HepG2 (cell line): ENCODE data around the gene SOCS1. TPM values are rescaled to one million over a fixed set of nuclear protein-coding genes. Genes with fewer than 3 reads are reported as not detected.
A peak's percentile ranks its signal among the peaks of the same experiment; 100 is the strongest.

Source experiments
- HNF4G ChIP-seq, 2 experiments: sonication (generic) in 1 of 2; formaldehyde crosslinking in 1 of 2; IDR thresholded peaks; 2 replicates each; pipeline versions ENCODE4 v1.4.0 to v1.6.1; 2011 to 2020; ENCODE audit warnings: borderline replicate concordance in 2 of 2, low read depth in 2 of 2, mild to moderate bottlenecking in 2 of 2, low read length in 1 of 2, missing genetic modification reagents in 1 of 2, moderate library complexity in 1 of 2
- HNRNPLL ChIP-seq: fragments of 200-400 bp; formaldehyde crosslinking; IDR thresholded peaks from 2 replicates; pipeline ENCODE4 v1.6.1; 2017; ENCODE audit warnings: mild to moderate bottlenecking, low read depth, low read length; ENCODE audit not compliant: poor library complexity, severe bottlenecking
- MEIS2 ChIP-seq: sonication (generic); formaldehyde crosslinking; IDR thresholded peaks from 2 replicates; pipeline ENCODE4 v1.9.0; 2021; ENCODE audit warnings: mild to moderate bottlenecking, missing genetic modification reagents
- NBN ChIP-seq: fragments of 450-650 bp; conservative IDR thresholded peaks from 2 replicates; pipeline ENCODE4 v1.6.1; 2017
- NR2C2 ChIP-seq: sonication (generic); formaldehyde crosslinking; IDR thresholded peaks from 2 replicates; pipeline ENCODE4 v1.4.0; 2020; ENCODE audit warnings: missing genetic modification reagents, mild to moderate bottlenecking, moderate library complexity, borderline replicate concordance
- PHF20 ChIP-seq: sonication (generic); formaldehyde crosslinking; IDR thresholded peaks from 2 replicates; pipeline ENCODE4 v1.5.0; 2020; ENCODE audit warnings: mild to moderate bottlenecking, missing genetic modification reagents
- TBP ChIP-seq: sonication (generic); formaldehyde crosslinking; IDR thresholded peaks from 2 replicates; pipeline ENCODE4 v1.5.0; 2020; ENCODE audit warnings: missing genetic modification reagents
- ZBTB3 ChIP-seq: sonication (generic); formaldehyde crosslinking; IDR thresholded peaks from 2 replicates; pipeline ENCODE4 v1.4.0; 2020; ENCODE audit warnings: low read depth, mild to moderate bottlenecking, moderate library complexity, missing genetic modification reagents, borderline replicate concordance
- ZNF331 ChIP-seq: sonication (generic); formaldehyde crosslinking; IDR thresholded peaks from 2 replicates; pipeline ENCODE4 v1.4.0; 2020; ENCODE audit warnings: missing genetic modification reagents
- ZNF33B ChIP-seq: sonication (generic); formaldehyde crosslinking; IDR thresholded peaks from 2 replicates; pipeline ENCODE4 v1.5.1; 2020; ENCODE audit warnings: mild to moderate bottlenecking, missing genetic modification reagents
- ZNF747 ChIP-seq: sonication (generic); formaldehyde crosslinking; IDR thresholded peaks from 2 replicates; pipeline ENCODE4 v1.8.1; 2023; ENCODE audit warnings: missing genetic modification reagents, mild to moderate bottlenecking, borderline replicate concordance
- ZNF772 ChIP-seq: sonication (generic); formaldehyde crosslinking; IDR thresholded peaks from 2 replicates; pipeline ENCODE4 v1.5.0; 2020; ENCODE audit warnings: mild to moderate bottlenecking, missing genetic modification reagents
- polyA plus RNA-seq, 8 experiments: library from polyadenylated mRNA; depleted of rRNA in 3 of 8; stranded (reverse) in 7 of 8; unstranded in 1 of 8; fragments of >200 nt; fragmentation: Illumina TruSeq in 4 of 8; extraction: Trizol in 4 of 8; gene quantifications; 2 replicates each; pipeline versions ENCODE4 v1.2.1 to v1.2.3, GENCODE V29; 2011 to 2016; ENCODE audit warnings: low read depth in 4 of 8, missing spikeins in 1 of 8, mixed read lengths in 1 of 8; ENCODE audit not compliant: insufficient read depth in 1 of 8
- total RNA-seq, 5 experiments: library from RNA; depleted of rRNA; stranded (reverse); fragments of >200 nt; fragmentation: Illumina TruSeq; extraction: Trizol; gene quantifications; 2 replicates each; pipeline ENCODE4 v1.2.3, GENCODE V29; 2016; ENCODE audit warnings: low read depth in 1 of 5
- TF ChIP-seq, protein P1 (sequence below): sonication (generic); formaldehyde crosslinking; IDR thresholded peaks from 2 replicates; pipeline ENCODE4 v1.8.0; 2022; ENCODE audit warnings: missing genetic modification reagents, mild to moderate bottlenecking, moderate library complexity, borderline replicate concordance
- TF ChIP-seq, protein P2 (sequence below): sonication (generic); formaldehyde crosslinking; IDR thresholded peaks from 2 replicates; pipeline ENCODE4 v1.5.1; 2020; ENCODE audit warnings: missing genetic modification reagents, mild to moderate bottlenecking, borderline replicate concordance
- TF ChIP-seq, protein P3 (sequence below): IDR thresholded peaks from 2 replicates; pipeline ENCODE4 v1.6.1; 2018; ENCODE audit warnings: missing genetic modification reagents
- TF ChIP-seq, protein P4 (sequence below): IDR thresholded peaks from 2 replicates; pipeline ENCODE4 v1.6.1; 2016; ENCODE audit warnings: low read depth, control low read depth
- TF ChIP-seq, protein P5 (sequence below): sonication (generic); formaldehyde crosslinking; IDR thresholded peaks from 2 replicates; pipeline ENCODE4 v1.8.1; 2023; ENCODE audit warnings: mild to moderate bottlenecking, missing genetic modification reagents

SOCS1 gene
- total and polyA plus RNA-seq, 2 of the 13 experiments (the other 11 are each of a cell fraction or from before 2014, with no cell fraction given) = 5.3 to 6.3 TPM

DNA sequence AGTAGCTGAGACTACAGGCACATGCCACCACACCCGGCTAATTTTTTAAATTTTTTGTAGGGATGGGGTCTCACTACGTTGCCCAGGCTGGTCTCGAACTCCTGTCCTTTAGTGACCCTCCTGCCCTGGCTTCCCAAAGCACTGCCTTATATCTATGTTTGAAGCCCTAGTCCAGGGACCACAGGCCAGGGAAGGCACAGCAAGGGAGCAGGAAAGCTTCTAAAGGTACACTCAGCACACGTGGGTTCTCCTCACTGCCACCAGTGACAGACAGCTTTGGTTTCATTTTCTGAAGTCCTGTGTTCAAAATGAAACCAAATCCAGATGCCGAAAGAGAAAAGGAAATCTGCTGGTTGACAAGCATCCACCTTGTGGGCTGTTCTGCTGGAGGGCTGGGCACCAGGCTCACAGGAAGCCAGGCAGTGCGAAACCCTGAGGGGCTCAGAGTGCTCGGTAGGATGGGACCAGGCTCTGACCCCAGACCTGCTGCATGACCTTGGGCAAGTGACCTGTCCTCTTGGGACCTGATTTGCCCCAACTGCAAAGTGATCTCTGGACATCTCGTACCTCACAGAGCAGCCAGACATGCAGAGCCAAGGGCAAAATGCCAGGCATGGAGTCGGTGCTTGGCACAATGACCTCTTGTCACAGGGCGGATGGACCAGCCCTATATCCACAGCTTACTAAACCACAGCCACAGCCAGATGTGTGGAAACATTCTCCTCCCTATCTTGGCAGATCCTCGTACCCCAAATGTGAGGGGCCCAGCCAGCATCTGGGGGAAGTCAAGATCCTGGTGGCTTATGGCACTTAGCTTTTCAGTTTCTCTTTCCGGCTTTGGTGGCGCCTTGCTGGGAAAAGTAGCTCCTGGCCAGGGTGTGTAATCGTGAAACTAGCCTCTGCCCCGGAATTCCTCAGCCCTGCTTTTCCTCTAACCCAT is 2.8 kb upstream of the SOCS1 start (continued):
- TF ChIP-seq, protein P1, sequence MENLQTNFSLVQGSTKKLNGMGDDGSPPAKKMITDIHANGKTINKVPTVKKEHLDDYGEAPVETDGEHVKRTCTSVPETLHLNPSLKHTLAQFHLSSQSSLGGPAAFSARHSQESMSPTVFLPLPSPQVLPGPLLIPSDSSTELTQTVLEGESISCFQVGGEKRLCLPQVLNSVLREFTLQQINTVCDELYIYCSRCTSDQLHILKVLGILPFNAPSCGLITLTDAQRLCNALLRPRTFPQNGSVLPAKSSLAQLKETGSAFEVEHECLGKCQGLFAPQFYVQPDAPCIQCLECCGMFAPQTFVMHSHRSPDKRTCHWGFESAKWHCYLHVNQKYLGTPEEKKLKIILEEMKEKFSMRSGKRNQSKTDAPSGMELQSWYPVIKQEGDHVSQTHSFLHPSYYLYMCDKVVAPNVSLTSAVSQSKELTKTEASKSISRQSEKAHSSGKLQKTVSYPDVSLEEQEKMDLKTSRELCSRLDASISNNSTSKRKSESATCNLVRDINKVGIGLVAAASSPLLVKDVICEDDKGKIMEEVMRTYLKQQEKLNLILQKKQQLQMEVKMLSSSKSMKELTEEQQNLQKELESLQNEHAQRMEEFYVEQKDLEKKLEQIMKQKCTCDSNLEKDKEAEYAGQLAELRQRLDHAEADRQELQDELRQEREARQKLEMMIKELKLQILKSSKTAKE = peak; percentile 70; the same call in 1 of the 2 replicates
- 0 out of 2 replicates have a peak, but pooled peaks have one; percentile 32 for TF ChIP-seq MEIS2 (CRISPR knock-in tag)
- no peak for TF ChIP-seq ZNF33B
- TF ChIP-seq, protein P2, sequence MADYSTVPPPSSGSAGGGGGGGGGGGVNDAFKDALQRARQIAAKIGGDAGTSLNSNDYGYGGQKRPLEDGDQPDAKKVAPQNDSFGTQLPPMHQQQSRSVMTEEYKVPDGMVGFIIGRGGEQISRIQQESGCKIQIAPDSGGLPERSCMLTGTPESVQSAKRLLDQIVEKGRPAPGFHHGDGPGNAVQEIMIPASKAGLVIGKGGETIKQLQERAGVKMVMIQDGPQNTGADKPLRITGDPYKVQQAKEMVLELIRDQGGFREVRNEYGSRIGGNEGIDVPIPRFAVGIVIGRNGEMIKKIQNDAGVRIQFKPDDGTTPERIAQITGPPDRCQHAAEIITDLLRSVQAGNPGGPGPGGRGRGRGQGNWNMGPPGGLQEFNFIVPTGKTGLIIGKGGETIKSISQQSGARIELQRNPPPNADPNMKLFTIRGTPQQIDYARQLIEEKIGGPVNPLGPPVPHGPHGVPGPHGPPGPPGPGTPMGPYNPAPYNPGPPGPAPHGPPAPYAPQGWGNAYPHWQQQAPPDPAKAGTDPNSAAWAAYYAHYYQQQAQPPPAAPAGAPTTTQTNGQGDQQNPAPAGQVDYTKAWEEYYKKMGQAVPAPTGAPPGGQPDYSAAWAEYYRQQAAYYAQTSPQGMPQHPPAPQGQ (CRISPR knock-in tag) = no peak
- TF ChIP-seq NBN = no peak
- peak; percentile 85 for TF ChIP-seq NR2C2
- TF ChIP-seq ZNF747 = no peak
- TF ChIP-seq, protein P3, sequence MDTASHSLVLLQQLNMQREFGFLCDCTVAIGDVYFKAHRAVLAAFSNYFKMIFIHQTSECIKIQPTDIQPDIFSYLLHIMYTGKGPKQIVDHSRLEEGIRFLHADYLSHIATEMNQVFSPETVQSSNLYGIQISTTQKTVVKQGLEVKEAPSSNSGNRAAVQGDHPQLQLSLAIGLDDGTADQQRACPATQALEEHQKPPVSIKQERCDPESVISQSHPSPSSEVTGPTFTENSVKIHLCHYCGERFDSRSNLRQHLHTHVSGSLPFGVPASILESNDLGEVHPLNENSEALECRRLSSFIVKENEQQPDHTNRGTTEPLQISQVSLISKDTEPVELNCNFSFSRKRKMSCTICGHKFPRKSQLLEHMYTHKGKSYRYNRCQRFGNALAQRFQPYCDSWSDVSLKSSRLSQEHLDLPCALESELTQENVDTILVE = no peak
- TF ChIP-seq, protein P4, sequence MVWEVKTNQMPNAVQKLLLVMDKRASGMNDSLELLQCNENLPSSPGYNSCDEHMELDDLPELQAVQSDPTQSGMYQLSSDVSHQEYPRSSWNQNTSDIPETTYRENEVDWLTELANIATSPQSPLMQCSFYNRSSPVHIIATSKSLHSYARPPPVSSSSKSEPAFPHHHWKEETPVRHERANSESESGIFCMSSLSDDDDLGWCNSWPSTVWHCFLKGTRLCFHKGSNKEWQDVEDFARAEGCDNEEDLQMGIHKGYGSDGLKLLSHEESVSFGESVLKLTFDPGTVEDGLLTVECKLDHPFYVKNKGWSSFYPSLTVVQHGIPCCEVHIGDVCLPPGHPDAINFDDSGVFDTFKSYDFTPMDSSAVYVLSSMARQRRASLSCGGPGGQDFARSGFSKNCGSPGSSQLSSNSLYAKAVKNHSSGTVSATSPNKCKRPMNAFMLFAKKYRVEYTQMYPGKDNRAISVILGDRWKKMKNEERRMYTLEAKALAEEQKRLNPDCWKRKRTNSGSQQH (CRISPR knock-in tag) = no peak
- no peak; the same call in 1 of the 2 replicates for TF ChIP-seq HNF4G (IDR thresholded peaks at IDR 0.05; ENCODE audit: borderline replicate concordance, low read depth, low read length)
- TF ChIP-seq HNF4G (CRISPR knock-in tag; IDR thresholded peaks at IDR 0.05; ENCODE audit: borderline replicate concordance, low read depth) = peak; percentile 63; the same call in 1 of the 2 replicates
- TF ChIP-seq TBP (CRISPR knock-in tag) = no peak
- no peak for TF ChIP-seq ZNF772
- TF ChIP-seq, protein P5, sequence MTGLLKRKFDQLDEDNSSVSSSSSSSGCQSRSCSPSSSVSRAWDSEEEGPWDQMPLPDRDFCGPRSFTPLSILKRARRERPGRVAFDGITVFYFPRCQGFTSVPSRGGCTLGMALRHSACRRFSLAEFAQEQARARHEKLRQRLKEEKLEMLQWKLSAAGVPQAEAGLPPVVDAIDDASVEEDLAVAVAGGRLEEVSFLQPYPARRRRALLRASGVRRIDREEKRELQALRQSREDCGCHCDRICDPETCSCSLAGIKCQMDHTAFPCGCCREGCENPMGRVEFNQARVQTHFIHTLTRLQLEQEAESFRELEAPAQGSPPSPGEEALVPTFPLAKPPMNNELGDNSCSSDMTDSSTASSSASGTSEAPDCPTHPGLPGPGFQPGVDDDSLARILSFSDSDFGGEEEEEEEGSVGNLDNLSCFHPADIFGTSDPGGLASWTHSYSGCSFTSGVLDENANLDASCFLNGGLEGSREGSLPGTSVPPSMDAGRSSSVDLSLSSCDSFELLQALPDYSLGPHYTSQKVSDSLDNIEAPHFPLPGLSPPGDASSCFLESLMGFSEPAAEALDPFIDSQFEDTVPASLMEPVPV (CRISPR knock-in tag) = no peak
- no peak for TF ChIP-seq ZBTB3 (CRISPR knock-in tag)
- 0 out of 2 replicates have a peak, but pooled peaks have one; percentile 45 for TF ChIP-seq ZNF331
- no peak for TF ChIP-seq PHF20 (CRISPR knock-in tag)
- TF ChIP-seq HNRNPLL = no peak
